ENCODE results near the gene OR6C1. TPM values are rescaled to one million over a fixed set of nuclear protein-coding genes. Genes with fewer than 3 reads are reported as not detected.

Gene OR6C1
- total RNA-seq (2022; extraction: Qiagen RNA extraction), result not detected in 5 replicates

DNA sequence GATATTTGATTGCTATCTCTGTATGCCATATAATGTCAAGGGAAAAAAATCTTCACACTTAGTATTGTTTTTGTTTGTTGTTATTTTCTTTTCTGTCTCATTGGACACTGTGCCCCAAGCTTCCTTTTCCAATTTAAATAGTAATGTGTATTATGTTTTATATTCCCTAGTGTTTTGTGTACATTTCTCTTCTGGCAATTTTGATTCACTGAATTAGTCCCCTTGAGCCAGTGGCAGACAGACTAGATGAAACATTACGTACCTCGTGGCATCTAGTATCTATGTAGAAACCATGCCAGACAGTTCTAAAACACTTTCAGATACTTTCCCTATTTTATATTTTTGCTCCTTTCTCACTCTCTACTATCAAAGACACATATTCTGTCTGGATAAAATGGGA is at the start of gene OR6C1:
TSS of gene OR6C1 (plus strand) at position 301 of the 400 bp plus-strand sequence. CDS start 6,257 bp downstream, outside the sequence.

DNA sequence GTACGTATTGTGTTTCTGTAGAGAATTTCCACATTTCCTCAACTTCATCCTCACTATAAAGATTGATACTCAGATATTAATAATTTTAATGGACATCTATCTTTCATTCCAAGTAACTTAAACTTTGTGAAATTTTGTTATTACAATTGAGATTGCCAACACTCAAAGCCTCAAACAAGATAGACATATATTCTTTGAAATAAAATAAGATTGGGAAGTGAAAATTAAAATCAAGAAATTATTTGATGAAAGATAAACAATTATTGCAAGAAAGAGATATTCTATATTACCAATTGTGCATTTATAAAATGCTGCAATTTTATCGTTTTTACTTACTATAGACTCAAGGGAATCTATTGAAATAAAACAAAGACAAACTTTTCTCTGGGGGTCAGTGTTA is 17.7 kb upstream of the OR6C1 start, which contains the start of gene OR6C6:
TSS of gene OR6C6 (minus strand) at position 101 of the 400 bp plus-strand sequence. CDS start 1,337 bp downstream, outside the sequence.

DNA sequence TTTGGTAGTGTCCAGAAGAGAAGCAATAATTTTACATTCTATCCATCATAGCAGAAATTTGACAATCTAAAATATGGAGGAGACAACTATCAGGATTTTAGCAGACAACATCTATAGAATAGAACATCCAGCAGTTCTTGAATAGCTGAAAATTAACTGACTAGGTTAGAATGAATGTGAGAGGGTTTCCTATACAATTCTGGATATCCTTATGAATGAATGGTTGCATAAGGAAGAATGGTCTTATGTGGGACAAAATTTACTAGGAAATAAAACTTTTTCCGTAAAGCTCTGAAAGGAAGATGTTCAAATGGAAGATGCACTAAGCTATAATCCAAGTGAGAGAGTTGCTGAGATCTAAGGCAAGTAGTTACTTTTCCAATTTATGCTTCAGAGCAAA is 16.3 kb downstream of the OR6C1 start, which contains the start of gene OR6C3:
TSS of gene OR6C3 (plus strand) at position 301 of the 400 bp plus-strand sequence. CDS start 955 bp downstream, outside the sequence.

DNA sequence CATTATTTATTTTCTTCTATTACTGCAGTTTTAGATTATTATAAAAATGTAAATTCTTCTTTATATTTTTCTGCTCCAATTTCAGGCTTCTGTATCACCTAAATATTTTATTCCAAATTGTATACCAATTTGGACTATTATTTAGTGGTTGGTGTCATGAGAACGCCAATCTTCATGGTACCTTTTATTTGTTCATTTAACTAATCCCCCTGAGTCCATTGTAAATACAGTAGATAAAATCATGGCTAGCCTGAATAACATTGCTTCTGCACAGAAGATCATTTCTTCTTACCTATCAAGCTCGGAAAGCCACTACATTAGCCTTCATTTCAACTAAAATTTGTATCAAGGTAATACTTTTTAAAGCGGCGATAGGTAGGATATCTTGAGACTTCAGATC is 48.5 kb downstream of the OR6C1 start, which contains the start of gene OR6C75:
TSS of gene OR6C75 (plus strand) at position 301 of the 400 bp plus-strand sequence. CDS start 2,136 bp downstream, outside the sequence.

Other genes with a start within 250 kb of the OR6C1 start
- gene OR9K2, start 187.9 kb upstream of the OR6C1 start, total RNA-seq (2022; extraction: Qiagen RNA extraction), result not detected in 5 replicates
- not detected in 5 replicates for gene OR10A7, start 93.3 kb upstream of the OR6C1 start, total RNA-seq (2022; extraction: Qiagen RNA extraction)
- gene OR6C74, start 69.7 kb upstream of the OR6C1 start, total RNA-seq (2022; extraction: Qiagen RNA extraction), result not detected in 5 replicates
- not detected in 5 replicates for gene OR6C6, start 17.8 kb upstream of the OR6C1 start, total RNA-seq (2022; extraction: Qiagen RNA extraction)
- gene OR6C3, start 16.4 kb downstream of the OR6C1 start, total RNA-seq (2022; extraction: Qiagen RNA extraction), result not detected in 5 replicates
- gene OR6C75, start 48.6 kb downstream of the OR6C1 start, total RNA-seq (2022; extraction: Qiagen RNA extraction), result not detected in 5 replicates
- gene OR6C65, start 86.2 kb downstream of the OR6C1 start, total RNA-seq (2022; extraction: Qiagen RNA extraction), result not detected in 5 replicates
- not detected in 5 replicates for gene OR6C76, start 111.9 kb downstream of the OR6C1 start, total RNA-seq (2022; extraction: Qiagen RNA extraction)
- gene OR6C2, start 129.7 kb downstream of the OR6C1 start, total RNA-seq (2022; extraction: Qiagen RNA extraction), result not detected in 5 replicates
- not detected in 5 replicates for gene OR6C70, start 155.8 kb downstream of the OR6C1 start, total RNA-seq (2022; extraction: Qiagen RNA extraction)
- not detected in 5 replicates for gene OR6C68, start 178.0 kb downstream of the OR6C1 start, total RNA-seq (2022; extraction: Qiagen RNA extraction)
- not detected in 5 replicates for gene OR6C4, start 235.3 kb downstream of the OR6C1 start, total RNA-seq (2022; extraction: Qiagen RNA extraction)

Measured in A549 treated with Mapracorat at 1 μM for 4 hours (cell line).